ENCODE results near the gene UBE2O.
A peak's percentile ranks its signal among the peaks of the same experiment; 100 is the strongest.

The UBE2O gene

GRCh38 chr17:76452660-76453430 lies at the start of gene UBE2O:
TSS of gene UBE2O (minus strand) at chr17:76453152. CDS start at chr17:76453141, 11 bp downstream.
- H3K36me3 ChIP-seq (ENCODE audit: insufficient read depth, low read length), result no peaks in the 10 kb centered on the region; the same call in 1 of the 2 replicates
- no peaks in the 10 kb centered on the region for H3K9me3 ChIP-seq (ENCODE audit: low read length)
- H3K4me1 ChIP-seq (ENCODE audit: insufficient read depth, low read length, severe bottlenecking), result peaks cover 24% of the 10 kb centered on the region
- H3K4me3 ChIP-seq (ENCODE audit: low read depth, low read length, poor library complexity, severe bottlenecking), result peak within 1 kb of the TSS; percentile 96
- H3F3A ChIP-seq (ENCODE audit: insufficient read depth, low read length), result no peaks in the 10 kb centered on the region
- no peaks in the 10 kb centered on the region for H4K20me1 ChIP-seq (ENCODE audit: insufficient read depth, low read length)
- no peaks in the 10 kb centered on the region for H3K9me2 ChIP-seq (ENCODE audit: low read depth, low read length)
- no peak within 1 kb of the TSS for H3K27ac ChIP-seq (ENCODE audit: low read depth, low read length, poor library complexity, severe bottlenecking)
- peak within 1 kb of the TSS; percentile 94 for H3K9ac ChIP-seq (ENCODE audit: low read length)
- H3K4me2 ChIP-seq (ENCODE audit: low read length), result peak within 1 kb of the TSS; percentile 95
- H2AFZ ChIP-seq (ENCODE audit: low read length), result no peak within 1 kb of the TSS
- no peaks in the 10 kb centered on the region for H3K79me2 ChIP-seq (ENCODE audit: insufficient read depth, low read length)
- TF ChIP-seq EZH2 (IDR thresholded peaks at IDR 0.05; ENCODE audit: borderline replicate concordance, low read length), result no peak
- TF ChIP-seq CTCF (IDR thresholded peaks at IDR 0.05; ENCODE audit: low read length), result peak; percentile 45
- H3K27me3 ChIP-seq (ENCODE audit: insufficient read depth, low read length), result peaks cover under 1% of the 10 kb centered on the region; the same call in 1 of the 2 replicates

DNA sequence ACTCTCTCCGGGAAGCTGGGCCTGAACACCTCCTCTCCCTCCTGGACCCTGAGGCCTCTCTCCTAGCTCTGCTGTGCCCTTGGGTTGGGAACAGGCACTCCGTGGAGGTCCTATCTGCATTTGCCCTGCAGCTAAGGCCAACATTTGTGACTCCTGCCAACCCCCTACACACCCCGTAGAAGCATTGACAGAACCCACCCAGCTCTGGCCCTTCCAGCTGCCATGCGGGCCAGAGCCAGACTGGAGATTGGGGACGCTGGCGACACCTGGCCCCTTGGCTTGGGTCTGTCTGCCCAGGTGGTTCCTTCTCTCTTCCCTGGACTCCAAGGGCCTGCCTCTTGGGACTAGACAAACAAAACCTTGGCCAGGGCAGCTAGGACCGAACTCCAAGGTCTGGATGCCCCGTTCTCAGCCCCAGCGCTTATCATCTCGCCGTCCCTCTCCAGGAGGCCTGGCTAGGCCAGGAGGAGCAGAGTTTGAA lies 48.9 kb upstream of the UBE2O start:
- H3F3A ChIP-seq (ENCODE audit: insufficient read depth, low read length), result no peaks in the 10 kb centered on the region
- H3K36me3 ChIP-seq (ENCODE audit: insufficient read depth, low read length), result no peaks in the 10 kb centered on the region
- no peaks in the 10 kb centered on the region for H3K9me3 ChIP-seq (ENCODE audit: low read length)
- no peaks in the 10 kb centered on the region for H3K79me2 ChIP-seq (ENCODE audit: insufficient read depth, low read length)
- H3K9ac ChIP-seq (ENCODE audit: low read length), result peak overlapping the region; percentile 44; the same call in 1 of the 2 replicates
- H3K27ac ChIP-seq (ENCODE audit: low read depth, low read length, poor library complexity, severe bottlenecking), result peak overlapping the region; percentile 38
- peak overlapping the region; percentile 85 for H3K4me3 ChIP-seq (ENCODE audit: low read depth, low read length, poor library complexity, severe bottlenecking)
- no peaks in the 10 kb centered on the region for H3K9me2 ChIP-seq (ENCODE audit: low read depth, low read length)
- H4K20me1 ChIP-seq (ENCODE audit: insufficient read depth, low read length), result no peaks in the 10 kb centered on the region
- TF ChIP-seq EZH2 (IDR thresholded peaks at IDR 0.05; ENCODE audit: borderline replicate concordance, low read length), result no peak
- no peak for TF ChIP-seq CTCF (IDR thresholded peaks at IDR 0.05; ENCODE audit: low read length)
- peaks cover 48% of the 10 kb centered on the region for H3K4me1 ChIP-seq (ENCODE audit: insufficient read depth, low read length, severe bottlenecking)
- no peak overlapping the region for H2AFZ ChIP-seq (ENCODE audit: low read length)
- H3K4me2 ChIP-seq (ENCODE audit: low read length), result peak overlapping the region; percentile 81
- no peaks in the 10 kb centered on the region for H3K27me3 ChIP-seq (ENCODE audit: insufficient read depth, low read length)

GRCh38 chr17:76501018-76501826 lies 48.3 kb upstream of the UBE2O start, which contains the start of gene RHBDF2:
TSS of gene RHBDF2 (minus strand) at chr17:76501423. CDS start at chr17:76481524, 19,899 bp downstream.
- no peak within 1 kb of the TSS for H2AFZ ChIP-seq (ENCODE audit: low read length)
- H3K4me2 ChIP-seq (ENCODE audit: low read length), result peak within 1 kb of the TSS; percentile 81
- H3K4me3 ChIP-seq (ENCODE audit: low read depth, low read length, poor library complexity, severe bottlenecking), result peak within 1 kb of the TSS; percentile 85
- TF ChIP-seq CTCF (IDR thresholded peaks at IDR 0.05; ENCODE audit: low read length) (no peak), EZH2 (IDR thresholded peaks at IDR 0.05; ENCODE audit: borderline replicate concordance, low read length) (no peak)
- H3K27ac ChIP-seq (ENCODE audit: low read depth, low read length, poor library complexity, severe bottlenecking), result peak within 1 kb of the TSS; percentile 38
- H3F3A ChIP-seq (ENCODE audit: insufficient read depth, low read length), result no peaks in the 10 kb centered on the region
- H3K79me2 ChIP-seq (ENCODE audit: insufficient read depth, low read length), result no peaks in the 10 kb centered on the region
- peaks cover 43% of the 10 kb centered on the region for H3K4me1 ChIP-seq (ENCODE audit: insufficient read depth, low read length, severe bottlenecking)
- no peaks in the 10 kb centered on the region for H4K20me1 ChIP-seq (ENCODE audit: insufficient read depth, low read length)
- H3K9me3 ChIP-seq (ENCODE audit: low read length), result no peaks in the 10 kb centered on the region
- peak within 1 kb of the TSS; percentile 72 for H3K9ac ChIP-seq (ENCODE audit: low read length)
- no peaks in the 10 kb centered on the region for H3K27me3 ChIP-seq (ENCODE audit: insufficient read depth, low read length)
- no peaks in the 10 kb centered on the region for H3K36me3 ChIP-seq (ENCODE audit: insufficient read depth, low read length)
- H3K9me2 ChIP-seq (ENCODE audit: low read depth, low read length), result no peaks in the 10 kb centered on the region

Data from OCI-LY1 (cell line).